Choroid plexus epithelial cell (primary cell): Measurements from ENCODE around the gene DPP9.

Experiments used
- DNase-seq: peaks from one replicate; pipeline ENCODE4 v3.0.0-alpha.2; 2010; ENCODE audit warnings: low read depth
- H3K4me3 ChIP-seq: 2 replicates; pipeline ENCODE4 v1.5.1; 2011; ENCODE audit warnings: low read depth, mild to moderate bottlenecking, control low read depth, low read length, moderate library complexity
- CTCF ChIP-seq: conservative IDR thresholded peaks from 2 replicates; pipeline ENCODE4 v1.5.1; 2011; ENCODE audit warnings: low read depth, mild to moderate bottlenecking, control low read depth, inconsistent platforms, low read length, moderate library complexity

Gene DPP9

DNA sequence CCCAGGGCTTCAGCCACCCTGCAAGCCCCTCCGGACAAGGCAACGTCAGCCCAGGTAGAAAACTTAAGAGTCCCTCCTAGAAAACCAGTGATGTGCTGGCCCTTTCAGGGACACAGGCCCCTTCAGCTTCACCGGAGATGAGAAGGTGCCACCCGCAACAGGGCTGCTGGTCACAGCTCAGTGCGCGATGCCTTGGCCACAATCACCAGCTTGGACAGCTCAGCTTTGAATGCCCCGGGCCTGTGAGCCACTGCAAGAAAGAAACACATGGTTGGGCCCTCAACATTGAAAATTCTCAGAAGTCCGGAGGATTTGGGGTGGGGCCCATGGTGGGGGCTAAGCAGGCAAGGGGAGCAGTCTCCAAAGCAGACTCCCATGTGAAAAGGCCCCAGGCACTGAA lies 65.8 kb downstream of the DPP9 start:
- DNase-seq, result no peak
- no peak overlapping the region for H3K4me3 ChIP-seq
- TF ChIP-seq CTCF, result no peak

- no peak overlapping the region for H3K4me3 ChIP-seq
- TF ChIP-seq CTCF, result no peak
- no peak for DNase-seq
These were observed 66.4 kb downstream of the DPP9 start for GRCh38 chr19:4657262-4657661.

DNA sequence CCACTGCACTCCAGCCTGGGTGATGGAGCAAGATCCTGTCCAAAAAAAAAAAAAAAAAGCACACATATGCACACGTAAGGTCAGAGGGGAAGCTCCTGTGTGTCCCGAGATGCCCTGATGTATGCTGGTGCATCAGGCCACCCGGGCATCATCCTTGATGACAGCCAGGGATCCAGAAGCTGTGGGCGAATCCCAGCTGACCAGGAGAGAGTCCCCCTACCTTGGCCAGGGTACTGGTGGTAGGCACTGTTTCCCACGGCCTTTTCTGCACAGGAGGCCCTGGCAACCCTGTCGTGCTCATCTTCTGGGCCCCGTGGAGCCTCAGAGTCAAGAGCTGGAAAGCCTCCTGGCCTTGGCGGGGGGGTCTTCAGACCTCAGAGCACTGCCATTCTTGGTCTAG lies 67.5 kb downstream of the DPP9 start:
- no peak for TF ChIP-seq CTCF
- DNase-seq, result no peak
- H3K4me3 ChIP-seq, result no peak overlapping the region

DNA sequence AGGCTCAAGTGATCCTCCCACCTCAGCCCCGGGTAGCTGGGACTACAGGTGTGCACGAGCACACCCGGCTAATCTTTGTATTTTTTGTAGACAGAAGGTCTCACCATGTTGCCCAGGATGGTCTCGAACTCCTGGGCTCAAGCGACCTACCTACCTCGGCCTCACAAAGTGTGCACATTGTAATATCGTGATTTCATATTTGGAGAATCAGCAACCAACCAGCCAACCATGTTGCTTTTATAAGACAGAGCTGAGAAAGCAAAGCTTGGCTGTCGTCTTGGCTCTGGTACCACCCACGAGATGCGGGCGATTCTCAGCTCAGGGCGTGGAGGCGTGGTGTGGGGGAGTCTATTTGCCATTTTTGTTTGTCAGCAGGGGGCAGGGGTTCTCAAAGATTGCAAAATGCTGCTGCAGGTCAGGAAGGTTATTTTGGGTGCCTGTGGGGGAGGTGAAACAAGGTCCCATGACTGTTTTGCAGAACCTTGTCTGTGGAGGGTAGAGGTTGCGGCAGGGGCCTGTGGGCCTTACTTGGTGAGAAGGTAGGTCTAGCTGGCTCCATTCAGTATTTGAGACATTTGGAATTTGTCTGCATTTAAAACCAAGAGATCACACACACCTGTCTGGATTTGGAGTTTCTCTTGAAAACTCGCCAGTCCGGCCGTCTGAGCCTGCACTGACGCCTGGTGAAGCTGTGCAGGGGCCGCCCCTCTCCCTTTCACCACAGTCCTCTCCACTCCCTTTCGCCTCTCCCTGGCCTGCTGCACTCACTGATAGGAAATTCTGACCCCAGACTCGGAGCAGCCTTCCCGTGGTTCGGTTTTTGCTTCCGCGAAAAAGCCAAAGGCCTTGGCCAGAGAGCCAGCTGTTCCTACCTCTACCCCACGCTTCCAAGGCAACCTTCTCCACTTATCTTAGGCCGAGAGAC lies 68.9 kb downstream of the DPP9 start:
- TF ChIP-seq CTCF, result no peak
- no peak overlapping the region for H3K4me3 ChIP-seq
- DNase-seq, result no peak

GRCh38 chr19:4653793-4654436 lies 69.7 kb downstream of the DPP9 start:
- DNase-seq, result no peak
- no peak for TF ChIP-seq CTCF

GRCh38 chr19:4652075-4652474 lies 71.6 kb downstream of the DPP9 start:
- DNase-seq, result no peak
- TF ChIP-seq CTCF, result no peak
- H3K4me3 ChIP-seq, result no peak overlapping the region

More at GRCh38 chr19:4653793-4654436, 69.7 kb downstream of the DPP9 start:
- H3K4me3 ChIP-seq, result no peak overlapping the region
